ENCODE measurements around the gene LRRC19.

LRRC19 gene, protein sequence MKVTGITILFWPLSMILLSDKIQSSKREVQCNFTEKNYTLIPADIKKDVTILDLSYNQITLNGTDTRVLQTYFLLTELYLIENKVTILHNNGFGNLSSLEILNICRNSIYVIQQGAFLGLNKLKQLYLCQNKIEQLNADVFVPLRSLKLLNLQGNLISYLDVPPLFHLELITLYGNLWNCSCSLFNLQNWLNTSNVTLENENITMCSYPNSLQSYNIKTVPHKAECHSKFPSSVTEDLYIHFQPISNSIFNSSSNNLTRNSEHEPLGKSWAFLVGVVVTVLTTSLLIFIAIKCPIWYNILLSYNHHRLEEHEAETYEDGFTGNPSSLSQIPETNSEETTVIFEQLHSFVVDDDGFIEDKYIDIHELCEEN

DNA sequence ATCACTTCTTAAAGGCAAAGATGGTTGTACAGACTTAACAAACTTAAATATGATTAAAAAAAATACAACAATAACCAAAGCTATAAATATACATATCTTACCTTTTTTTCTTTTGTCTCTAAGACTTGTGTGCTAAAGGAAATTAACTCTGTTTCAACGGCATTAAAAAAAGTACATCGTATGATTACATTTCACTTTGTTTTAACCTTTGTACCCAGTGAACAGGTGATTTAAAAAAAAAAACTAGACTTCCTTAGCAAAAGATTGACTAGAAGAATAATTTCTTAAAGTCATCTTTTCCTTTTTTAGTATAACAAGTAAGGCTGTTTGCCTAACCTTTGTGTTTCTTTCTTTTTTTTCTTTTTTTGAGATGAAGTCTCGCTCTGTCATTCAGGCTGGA is at the start of gene LRRC19:
Gene LRRC19, minus strand, starts transcription at position 182 of the 400 bp plus-strand sequence. CDS start 5,978 bp downstream, outside the sequence.
- no peak for DNase-seq

DNA sequence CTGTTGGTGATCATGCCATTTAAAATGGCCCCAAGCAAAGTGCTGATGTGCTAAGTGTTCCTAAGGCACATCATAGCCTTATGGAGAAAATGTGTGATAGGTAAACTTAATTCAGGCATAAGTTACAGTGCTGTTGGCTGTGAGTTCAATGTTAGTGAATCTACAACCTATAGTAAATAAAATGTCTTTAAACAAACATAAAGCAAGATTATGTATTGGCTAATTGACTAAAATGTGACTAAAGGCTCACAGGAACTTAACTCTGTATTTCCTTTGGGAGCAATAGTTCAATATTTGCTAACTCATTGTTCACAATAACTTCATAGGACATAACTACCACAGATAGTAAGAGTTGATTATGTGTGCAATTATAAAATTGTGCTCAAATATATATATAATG is 49.4 kb upstream of the LRRC19 start:
- DNase-seq: no peak

DNA sequence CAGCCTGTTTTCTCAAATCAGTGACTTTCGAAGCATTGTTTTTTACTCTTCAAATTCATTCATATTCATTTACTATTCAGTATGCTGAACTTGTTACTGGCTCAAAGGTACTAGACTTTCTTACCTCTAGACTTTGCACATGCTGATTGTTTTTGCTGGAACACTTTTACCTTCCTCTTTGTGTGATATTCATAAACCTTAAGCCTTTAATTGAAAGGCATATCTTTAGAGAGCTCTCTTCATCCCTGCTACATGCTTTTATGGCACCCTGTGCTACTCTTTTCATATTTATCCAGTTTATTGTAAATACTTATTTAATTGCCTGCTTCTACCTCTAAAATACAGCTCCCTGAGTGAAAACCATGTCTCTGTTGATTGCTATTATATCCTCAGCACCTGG is 48.7 kb upstream of the LRRC19 start:
- DNase-seq: no peak

DNA sequence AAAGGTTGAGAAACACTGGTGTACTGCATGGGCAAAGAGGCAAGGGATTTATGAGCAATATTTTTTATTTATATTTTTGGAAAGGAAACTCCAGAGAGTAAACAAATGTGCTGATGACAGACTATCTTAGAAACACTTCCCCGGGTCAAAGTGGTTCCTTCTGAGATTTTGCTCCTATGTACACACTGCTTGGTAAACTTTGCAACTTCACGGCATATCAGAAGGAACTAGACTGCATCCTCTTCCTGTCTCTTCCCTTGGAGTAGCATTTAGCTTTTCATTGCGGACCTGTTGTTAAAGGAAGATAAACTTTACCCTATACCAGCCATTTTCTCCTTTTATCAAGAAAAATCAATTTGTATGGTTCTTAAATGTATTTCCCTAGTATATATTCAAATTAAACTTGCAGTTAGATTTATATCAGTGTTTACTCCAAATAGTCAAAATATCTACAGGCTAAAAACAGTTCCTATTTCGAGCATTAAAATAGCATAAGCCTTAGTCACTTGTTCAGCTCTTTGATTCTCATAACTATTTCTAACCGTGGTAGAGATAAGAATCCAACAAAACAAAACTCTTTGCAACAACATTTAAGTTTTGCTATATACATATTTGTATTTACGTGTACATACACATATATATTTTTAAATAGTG is 48.0 kb upstream of the LRRC19 start:
- no peak for DNase-seq

DNA sequence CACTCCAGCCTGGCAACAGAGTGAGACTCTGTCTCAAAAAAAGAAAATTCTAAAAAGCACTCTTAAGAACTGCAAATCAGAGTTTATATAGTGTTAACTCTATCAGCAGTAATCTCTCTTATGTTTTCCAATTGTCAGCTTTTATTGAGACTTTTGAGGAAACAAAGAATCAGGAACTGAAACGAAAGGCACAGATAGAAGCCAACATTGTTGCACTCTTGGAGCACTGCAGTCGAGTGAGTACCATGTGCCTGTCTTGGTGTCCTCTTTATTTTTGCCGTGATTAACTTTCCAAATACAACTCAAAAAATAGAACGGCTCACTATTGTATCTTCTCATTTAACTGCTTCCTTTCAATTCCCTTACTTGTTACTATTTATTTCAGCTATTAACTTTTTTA is 41.7 kb upstream of the LRRC19 start:
- no peak for DNase-seq

DNA sequence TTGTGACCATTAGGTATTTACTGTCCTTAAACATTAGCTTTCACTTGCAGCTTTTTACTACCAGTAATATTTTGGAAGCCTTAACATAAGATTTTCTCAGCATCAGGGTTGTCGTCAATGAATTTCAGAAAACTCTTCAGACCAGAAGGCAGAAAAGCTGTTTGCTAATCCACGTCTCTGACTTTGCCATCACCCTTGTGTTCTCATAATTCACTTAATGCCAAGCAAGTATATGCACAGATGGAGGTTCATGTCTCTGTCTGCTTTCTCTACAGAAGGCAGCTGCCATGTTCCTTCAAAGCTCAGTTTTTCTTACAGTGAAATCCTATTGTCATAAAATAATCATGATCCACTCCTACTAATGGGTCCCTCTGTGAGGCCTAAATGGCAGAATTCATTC is 37.7 kb upstream of the LRRC19 start:
- no peak for DNase-seq

DNA sequence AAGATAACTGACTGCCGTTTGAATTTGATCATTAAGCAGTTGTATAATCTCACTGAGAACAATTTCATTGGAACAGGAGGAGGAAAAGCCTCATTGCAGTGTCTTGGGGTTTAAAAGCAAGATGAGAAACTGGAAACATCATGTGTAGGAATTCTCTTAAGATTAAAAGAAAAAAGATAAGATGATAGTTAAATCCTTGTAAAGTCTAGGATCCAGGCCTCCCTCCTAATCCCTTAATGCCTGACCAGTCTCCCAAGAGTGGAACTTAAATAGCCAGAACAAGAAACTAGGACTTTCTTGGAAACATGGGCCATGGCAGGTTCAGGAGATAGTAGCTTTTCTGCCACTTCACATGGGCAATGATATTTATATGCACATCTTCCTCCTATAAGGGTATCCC is 37.0 kb upstream of the LRRC19 start:
- no peak for DNase-seq

DNA sequence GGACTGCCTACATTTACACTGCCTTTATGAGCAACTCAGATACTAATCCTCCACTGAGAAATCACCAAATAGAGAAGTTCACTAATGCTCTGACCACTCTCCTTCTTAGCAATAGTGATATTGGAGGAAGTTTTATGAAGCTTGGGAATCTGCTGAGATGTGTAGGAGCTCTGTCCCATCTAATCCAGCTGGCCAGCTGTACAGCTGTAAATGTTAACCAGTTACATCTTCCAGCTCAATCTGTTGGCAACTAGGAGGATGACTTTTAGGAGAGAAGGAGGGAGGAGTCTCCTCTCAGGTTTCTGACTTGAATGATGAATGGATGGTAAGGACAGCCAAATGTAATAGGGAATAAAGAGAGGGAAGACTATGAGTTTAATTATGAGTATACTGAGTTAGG is 36.3 kb upstream of the LRRC19 start:
- no peak for DNase-seq

DNA sequence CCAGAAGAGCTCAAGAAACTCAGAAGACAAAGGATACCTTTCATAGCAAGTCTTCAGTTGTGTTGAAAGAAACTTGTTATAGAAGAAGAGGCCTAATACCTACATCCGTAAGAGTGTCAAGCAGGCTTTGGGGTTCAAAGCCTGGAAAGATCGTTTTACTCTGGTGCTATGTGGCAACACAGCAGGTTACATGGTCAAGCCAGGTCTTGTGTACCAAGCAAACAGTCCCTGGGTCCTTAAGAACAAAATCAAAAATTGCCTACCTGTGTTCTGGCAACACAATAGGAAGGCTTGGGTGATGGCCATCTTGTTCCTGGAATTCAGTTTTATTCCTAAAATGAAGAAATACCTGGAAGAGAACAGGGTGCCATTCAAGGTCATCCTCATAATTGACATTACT is 32.0 kb upstream of the LRRC19 start:
- DNase-seq: no peak

DNA sequence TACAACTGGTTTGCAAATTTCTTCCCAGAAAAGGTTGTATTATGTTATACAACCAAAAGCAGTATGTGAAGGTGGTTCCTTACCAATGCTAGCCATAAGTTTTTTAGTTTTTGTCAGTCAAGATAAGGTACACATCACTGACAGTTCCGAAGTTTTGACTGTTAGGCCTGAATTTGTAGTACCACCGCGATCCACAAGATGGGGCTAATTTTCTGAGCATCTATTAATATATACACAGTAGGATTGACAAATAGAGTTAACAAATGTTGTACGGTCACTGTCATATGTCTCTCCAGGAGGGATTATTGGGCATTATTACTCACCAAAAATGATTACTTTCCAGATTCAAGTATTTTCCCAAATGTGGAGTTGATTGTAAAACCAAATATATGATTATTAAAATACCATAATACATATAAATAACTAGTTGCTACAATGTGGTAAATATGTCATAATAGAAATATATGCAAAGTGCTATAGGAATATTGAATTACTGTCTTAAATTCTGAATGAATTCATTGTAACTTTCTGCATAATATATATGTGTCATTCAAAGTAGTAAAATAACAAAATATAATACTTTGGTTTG is 28.4 kb upstream of the LRRC19 start:
- peak; percentile 24 for DNase-seq

DNA sequence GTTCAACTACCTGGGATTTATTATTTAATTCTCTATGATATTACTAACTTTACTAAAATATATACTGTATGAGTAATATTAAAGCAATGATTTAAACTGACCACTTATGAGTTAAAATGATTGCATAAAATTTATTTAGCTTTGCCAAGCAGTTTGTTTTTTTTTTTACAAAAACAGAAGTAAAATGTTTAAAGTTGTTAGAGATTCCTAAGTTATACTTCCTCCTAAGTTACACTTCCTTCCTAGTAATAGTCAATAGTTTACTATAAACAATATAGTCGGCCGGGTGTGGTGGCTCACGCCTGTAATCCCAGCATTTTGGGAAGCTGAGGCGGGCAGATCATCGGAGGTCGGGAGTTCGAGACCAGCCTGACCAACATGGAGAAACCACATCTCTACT is 23.7 kb upstream of the LRRC19 start:
- DNase-seq: no peak

DNA sequence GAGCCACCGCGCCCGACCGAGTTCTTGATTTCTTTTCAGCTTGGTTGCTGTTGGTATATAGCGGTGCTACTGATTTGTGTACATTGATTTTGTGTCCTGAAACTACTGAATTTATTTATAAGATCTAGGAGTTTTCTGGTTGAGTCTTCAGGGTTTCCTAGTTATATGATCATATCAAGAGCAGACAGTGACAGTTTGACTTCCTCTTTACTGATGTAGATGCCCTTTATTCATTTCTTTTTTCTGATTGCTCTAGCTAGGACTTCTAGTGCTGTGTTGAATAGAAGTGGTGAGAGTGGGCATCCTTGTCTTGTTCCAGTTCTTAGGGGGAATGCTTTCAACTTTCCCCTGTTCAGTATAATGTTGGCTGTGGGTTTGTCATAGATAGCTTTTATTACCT is 17.4 kb upstream of the LRRC19 start:
- DNase-seq: no peak

DNA sequence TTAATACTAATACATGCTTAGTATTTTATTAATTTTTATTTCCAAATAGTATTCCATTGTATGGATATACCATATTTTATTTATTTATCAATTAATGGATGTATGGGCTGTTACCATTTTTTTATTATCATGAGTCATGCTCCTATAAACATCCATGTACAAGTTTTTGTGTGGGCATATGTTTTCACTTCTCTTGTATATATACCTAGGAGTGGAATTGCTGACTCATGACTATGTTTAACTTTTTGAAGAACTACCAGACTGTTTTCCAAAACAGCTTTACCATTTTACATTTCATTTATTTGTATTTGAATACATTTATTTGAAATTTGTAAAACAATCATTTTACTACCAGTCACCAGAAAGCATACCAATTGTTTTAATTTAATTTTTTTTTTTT is 14.1 kb upstream of the LRRC19 start:
- no peak for DNase-seq

DNA sequence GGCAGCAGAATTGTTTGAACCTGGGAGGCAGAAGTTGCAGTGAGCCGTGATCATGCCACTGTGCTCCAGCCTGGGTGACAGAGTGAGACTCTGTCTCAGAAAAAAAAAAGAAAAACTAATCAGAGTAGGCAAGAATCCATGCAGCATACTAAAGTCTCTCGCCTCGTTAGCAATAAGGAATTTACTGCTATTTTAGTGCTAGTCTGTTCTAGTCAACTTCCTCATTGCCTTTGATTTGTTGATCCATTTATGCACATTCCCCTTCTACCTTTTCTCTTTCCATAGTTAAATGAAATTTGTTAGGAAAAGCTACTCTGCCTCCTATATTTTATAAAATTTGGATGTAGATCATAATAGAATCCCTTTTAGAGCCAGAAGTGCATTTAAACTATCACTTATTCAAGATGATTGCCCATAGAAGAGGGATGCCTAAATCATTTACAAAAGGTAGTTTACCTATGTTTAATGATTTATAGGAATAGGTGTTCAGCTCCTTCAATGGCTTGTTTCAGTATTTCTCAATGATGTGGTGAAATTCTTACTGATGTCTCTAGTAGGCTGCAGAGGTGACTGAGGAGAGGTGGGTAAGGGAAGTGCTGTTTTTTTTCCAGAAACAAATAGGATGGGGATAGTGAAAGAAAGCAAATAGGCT is 1.9 kb downstream of the LRRC19 start:
- DNase-seq: no peak

DNA sequence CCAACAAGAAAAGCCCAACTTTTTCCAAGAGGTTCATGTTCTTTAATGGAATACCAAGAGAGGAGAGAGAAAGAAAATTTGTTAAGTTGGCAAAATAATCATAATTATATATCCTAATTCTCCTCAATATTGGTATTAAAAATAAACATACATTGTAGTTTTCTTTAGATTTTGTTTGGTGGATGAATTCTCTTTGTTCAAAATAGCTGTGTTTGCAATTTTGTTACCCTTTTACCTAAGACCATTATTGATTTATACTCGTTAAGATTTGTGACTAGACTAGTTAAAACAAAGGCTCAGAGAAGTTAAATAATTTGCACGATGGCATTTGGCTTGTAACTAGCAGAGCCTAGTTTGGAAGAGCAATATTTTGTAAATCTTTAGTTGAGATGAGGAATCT is 9.7 kb downstream of the LRRC19 start:
- no peak for DNase-seq

DNA sequence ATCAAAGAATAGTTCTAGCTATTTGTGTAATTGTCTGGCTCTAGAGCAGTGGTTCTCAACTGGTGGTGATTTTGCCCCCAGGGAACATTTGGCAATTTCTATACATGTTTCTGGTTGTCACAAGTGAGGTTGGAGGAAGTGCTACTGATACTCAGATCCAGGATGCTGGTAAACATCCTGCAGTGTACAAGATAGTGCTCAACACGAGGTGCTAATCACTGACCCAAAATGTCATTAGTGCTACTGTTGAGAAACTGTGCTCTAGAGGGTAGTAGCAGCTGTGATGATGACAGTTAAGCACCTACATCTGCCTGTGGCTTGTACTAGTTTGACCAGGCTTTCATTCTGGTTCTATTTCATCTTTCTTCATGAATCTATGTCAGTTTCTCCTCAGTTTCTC is 22.1 kb downstream of the LRRC19 start:
- DNase-seq: no peak

DNA sequence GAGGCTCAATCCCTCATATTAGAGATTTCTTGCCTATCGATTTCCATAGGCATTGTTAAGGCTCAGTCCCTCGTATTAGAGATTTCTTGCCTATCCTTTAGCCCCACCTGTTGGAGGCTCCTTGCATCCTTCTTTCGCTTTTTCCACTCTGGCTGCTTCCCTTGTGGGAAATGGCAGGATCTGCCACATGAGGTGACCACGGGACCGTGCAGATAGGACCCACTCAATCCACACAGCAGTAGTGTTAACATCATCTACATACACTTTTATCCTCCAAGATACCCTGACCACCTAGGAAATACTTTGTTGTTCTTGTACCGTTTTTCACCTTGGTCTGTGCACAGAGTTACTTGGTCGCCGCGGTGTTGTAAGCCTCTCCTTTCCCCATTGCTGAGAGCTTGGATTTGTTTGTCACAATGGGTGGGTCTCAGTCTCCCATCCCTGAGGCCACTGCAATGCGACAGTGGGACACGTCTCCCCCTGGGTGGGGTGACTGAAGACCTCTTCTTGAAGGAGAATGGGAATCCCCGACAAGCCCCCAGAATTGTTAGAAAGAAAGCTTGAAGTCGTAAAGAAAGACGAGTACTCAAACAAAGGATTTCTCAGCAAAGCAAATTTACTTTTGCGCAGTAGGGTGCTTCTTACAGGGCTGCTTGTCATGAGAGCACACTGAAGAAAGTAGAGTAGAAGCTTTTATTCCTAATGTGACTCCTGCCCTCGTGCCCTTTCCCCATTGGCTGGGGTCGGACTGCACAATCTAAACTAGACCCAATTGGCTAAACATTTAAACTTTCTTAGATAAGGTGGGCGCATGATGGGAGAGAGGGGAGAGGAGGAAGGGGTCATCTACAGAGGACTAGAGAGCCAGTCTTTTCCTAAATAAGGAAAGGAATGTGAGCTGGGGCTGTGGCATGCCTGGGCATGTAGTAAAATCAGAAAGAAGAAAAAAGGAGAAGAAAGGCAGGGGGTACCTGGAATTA is 29.5 kb downstream of the LRRC19 start:
- DNase-seq: no peak

DNA sequence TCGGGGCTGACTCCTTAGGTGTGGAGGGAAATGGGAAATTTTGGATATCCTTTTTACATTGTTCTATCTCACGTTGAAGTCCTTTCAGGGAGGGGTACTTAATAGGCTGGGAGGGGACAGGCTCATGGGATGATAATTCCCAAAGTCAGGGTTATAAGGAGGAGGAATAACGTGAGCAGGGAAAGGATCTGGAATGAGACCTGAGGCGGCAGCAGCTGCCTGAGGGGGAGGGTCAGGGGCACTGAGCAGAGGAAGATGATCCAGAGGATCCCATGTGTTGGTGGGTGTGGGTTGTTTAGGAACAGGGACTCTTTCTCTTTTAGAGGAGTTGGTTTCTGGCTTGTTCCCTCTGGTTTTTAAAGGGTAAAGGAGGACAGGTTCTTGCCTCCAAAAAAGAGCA is 30.5 kb downstream of the LRRC19 start:
- no peak for DNase-seq

DNA sequence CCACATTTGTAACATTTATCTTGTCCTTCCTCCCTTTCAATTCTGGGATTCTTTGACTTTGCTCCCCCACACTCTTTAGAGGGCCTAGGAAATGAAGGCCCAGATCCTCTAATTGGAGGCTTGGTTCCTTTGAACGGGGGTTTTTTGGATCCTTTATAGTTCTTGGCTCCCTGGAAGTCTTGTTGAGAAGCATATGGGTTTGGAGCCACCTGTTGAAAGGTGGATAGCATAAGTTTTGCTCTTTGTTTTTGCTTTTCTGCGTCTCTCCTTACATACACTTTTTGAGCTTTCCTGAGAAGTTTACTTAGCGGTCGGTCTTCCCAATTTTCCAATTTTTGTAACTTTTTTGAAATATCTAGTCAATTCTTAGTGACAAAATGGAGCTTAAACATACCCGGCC is 31.5 kb downstream of the LRRC19 start:
- DNase-seq: no peak

DNA sequence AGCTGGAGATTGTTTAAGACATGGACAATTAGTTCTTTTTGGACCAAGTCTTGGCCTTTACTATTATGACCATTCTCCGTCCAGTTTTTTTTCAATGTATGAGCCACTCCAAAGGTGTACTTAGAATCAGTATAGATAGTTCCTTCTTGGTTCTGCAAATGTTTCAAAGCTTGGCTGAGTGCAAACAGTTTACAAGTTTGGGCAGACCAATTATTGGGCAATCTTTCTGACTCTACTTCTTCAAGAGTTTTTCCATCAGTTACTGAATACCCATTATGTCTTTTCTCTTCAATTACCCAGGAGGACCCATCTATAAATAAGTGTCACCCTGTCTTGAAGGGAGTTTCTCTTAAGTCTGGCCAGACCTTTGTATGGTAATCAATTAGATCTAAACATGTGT is 33.8 kb downstream of the LRRC19 start:
- DNase-seq: no peak

DNA sequence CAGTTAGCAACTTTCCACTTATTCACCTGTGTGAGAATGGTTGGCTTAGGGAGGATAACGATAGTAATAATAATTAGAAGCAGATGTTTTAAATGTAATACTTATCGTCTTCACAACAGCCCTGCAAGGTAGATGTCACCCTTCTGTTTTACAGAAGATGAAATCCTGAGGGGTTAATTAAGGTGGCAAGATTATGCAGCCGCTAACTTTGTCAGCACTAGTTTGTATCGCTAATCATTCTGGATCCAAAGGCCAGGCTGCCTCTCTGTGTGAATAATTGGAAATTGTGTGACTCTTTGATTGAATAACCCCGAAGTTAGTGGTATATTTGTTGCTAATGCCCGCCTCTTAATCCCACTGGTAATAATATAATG is 48.6 kb downstream of the LRRC19 start:
- no peak for DNase-seq
